Muscle layer of duodenum (tissue), 2 donors: ENCODE measurements around the gene TRIM15.
"Not testable (repeated sequence)": the region's sequence is repeated elsewhere in the genome, so short reads cannot be mapped to it uniquely, and the experiment has no call there.

Source experiments
- H3K27ac ChIP-seq: one replicate; pipeline ENCODE4 v1.7.0; 2013; ENCODE audit warnings: mild to moderate bottlenecking, low read length
- H3K27me3 ChIP-seq: one replicate; pipeline ENCODE4 v1.7.0; 2013; ENCODE audit warnings: low read depth, mild to moderate bottlenecking, control low read depth, low read length
- H3K36me3 ChIP-seq, 2 donors: one replicate each; pipeline ENCODE4 v1.7.0; 2013; ENCODE audit warnings: low read length in 2 of 2, control low read depth in 1 of 2, mild to moderate bottlenecking in 1 of 2; ENCODE audit not compliant: insufficient read depth in 2 of 2, control insufficient read depth in 1 of 2
- H3K4me1 ChIP-seq, 2 donors: one replicate each; pipeline ENCODE4 v1.7.0; 2013; ENCODE audit warnings: low read length in 2 of 2, mild to moderate bottlenecking in 2 of 2, control low read depth in 1 of 2, moderate library complexity in 1 of 2; ENCODE audit not compliant: insufficient read depth in 2 of 2, control insufficient read depth in 1 of 2
- H3K4me3 ChIP-seq, 2 donors: one replicate each; pipeline ENCODE4 v1.7.0; 2013; ENCODE audit warnings: low read length in 2 of 2, low read depth in 1 of 2, mild to moderate bottlenecking in 1 of 2
- H3K9me3 ChIP-seq, 2 donors: one replicate each; pipeline ENCODE4 v1.7.0; 2013; ENCODE audit warnings: low read length in 2 of 2, control low read depth in 1 of 2, mild to moderate bottlenecking in 1 of 2; ENCODE audit not compliant: control insufficient read depth in 1 of 2
- donor health status: healthy.

Gene TRIM15

GRCh38 chr6:30130887-30131862, 32.2 kb upstream of the TRIM15 start:
- Histone ChIP-seq H3K27me3 (peaks cover 46% of the 10 kb centered on the region), H3K27ac (no peak overlapping the region), H3K4me1 (peaks cover 4 to 10% of the 10 kb centered on the region in 2 donors), H3K36me3 (no peaks in the 10 kb centered on the region), H3K4me3 (no peak overlapping the region), H3K9me3 (no peaks in the 10 kb centered on the region)

DNA sequence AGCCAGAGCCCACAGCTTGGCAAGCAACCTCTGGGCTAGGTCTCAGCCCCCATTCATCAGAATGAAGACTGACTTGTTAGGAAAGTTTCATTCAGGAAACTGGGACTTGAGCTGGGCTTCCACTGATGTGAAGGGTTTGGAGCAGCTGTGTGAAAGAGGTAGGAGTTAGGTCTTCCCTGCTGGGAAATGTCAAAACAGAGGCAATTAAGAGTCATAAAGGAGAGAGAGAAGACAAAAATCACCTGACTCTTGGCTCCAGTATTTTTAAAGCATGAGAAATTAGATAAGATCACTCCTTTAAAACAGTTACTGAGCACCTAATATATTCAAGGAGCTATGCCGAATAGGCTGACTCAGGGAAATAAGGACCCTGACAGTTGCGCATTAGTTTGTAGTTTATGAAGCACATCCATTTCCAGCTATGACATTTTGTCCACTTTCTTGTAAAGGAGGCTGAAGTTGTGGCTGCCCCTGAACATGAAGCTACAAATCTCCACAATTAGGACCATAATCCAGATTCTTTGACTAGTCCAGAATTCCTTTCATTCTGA, 31.3 kb upstream of the TRIM15 start:
- Histone ChIP-seq H3K27ac (no peak overlapping the region), H3K27me3 (peaks cover 40% of the 10 kb centered on the region)

GRCh38 chr6:30135147-30135546, 28.2 kb upstream of the TRIM15 start:
- Histone ChIP-seq H3K27me3 (peaks cover 13% of the 10 kb centered on the region), H3K36me3 (no peaks in the 10 kb centered on the region), H3K9me3 (no peaks in the 10 kb centered on the region), H3K27ac (no peak overlapping the region), H3K4me1 (peaks cover 0 to 4% of the 10 kb centered on the region in 2 donors), H3K4me3 (no peak overlapping the region)

More for the DNA sequence above, 31.3 kb upstream of the TRIM15 start:
- Histone ChIP-seq H3K4me1 (peaks cover 4 to 9% of the 10 kb centered on the region in 2 donors), H3K4me3 (no peak overlapping the region), H3K9me3 (no peaks in the 10 kb centered on the region), H3K36me3 (no peaks in the 10 kb centered on the region)

GRCh38 chr6:30135757-30136156, 27.6 kb upstream of the TRIM15 start, which contains the start of gene TRIM40:
TSS of gene TRIM40 (plus strand) at chr6:30136140. CDS start at chr6:30137037, 897 bp downstream.
- Histone ChIP-seq H3K4me3 (no peak within 1 kb of the TSS), H3K4me1 (no peaks in the 10 kb centered on the region), H3K27ac (peak within 1 kb of the TSS; percentile 48), H3K9me3 (no peaks in the 10 kb centered on the region), H3K36me3 (no peaks in the 10 kb centered on the region), H3K27me3 (peaks cover 12% of the 10 kb centered on the region)

- Histone ChIP-seq H3K36me3 (no peaks in the 10 kb centered on the region), H3K9me3 (no peaks in the 10 kb centered on the region), H3K4me1 (no peaks in the 10 kb centered on the region), H3K27me3 (peaks cover 11% of the 10 kb centered on the region), H3K4me3 (no peak overlapping the region), H3K27ac (peak overlapping the region; percentile 48)
Measured at GRCh38 chr6:30136570-30137286, 26.6 kb upstream of the TRIM15 start.

DNA sequence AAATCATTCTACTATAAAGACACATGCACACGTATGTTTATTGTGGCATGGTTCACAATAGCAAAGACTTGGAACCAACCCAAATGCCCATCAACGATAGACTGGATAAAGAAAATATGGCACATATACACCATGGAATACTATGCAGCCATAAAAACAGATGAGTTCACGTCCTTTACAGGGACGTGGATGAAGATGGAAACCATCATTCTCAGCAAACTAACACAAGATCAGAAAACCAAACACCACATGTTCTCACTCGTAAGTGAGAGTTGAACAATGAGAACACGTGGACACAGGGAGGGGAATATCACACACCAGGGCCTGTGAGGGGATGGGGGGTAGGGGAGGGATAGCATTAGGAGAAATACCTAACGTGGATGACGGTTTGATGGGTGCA, 23.1 kb upstream of the TRIM15 start:
- H3K27me3 ChIP-seq, H3K4me1 ChIP-seq, H3K36me3 ChIP-seq, H3K9me3 ChIP-seq, H3K27ac ChIP-seq, H3K4me3 ChIP-seq: not testable (repeated sequence)

- no peak overlapping the region for H3K4me3 ChIP-seq
- H3K9me3 ChIP-seq: no peaks in the 10 kb centered on the region
- no peaks in the 10 kb centered on the region for H3K27me3 ChIP-seq
- H3K4me1 ChIP-seq: no peaks in the 10 kb centered on the region
- no peak overlapping the region for H3K27ac ChIP-seq
- no peaks in the 10 kb centered on the region for H3K36me3 ChIP-seq
Measured at GRCh38 chr6:30142665-30143064, 20.7 kb upstream of the TRIM15 start.

DNA sequence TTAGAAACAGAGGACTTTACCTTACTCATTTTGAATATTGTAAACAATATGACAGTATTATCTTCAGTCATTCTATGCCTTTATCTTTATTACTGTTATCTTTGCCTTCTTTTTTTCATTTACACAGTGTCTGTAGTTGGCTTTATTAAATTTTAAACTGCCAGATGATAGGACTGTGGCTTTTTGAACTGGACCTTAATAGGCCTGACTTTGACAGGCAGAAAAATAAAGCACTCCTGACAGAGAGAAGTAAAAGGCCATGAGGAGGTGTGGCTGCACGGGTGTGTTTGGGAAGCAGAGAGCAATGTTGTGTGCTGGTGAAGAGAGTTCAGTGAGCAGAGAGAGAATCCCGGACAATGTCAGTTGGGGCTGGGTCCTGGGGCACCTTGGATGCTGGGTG, 19.6 kb upstream of the TRIM15 start:
- H3K4me1 ChIP-seq: no peaks in the 10 kb centered on the region
- H3K9me3 ChIP-seq: no peaks in the 10 kb centered on the region
- no peaks in the 10 kb centered on the region for H3K27me3 ChIP-seq
- no peak overlapping the region for H3K27ac ChIP-seq
- no peaks in the 10 kb centered on the region for H3K36me3 ChIP-seq
- no peak overlapping the region for H3K4me3 ChIP-seq

- Histone ChIP-seq H3K4me1 (no peaks in the 10 kb centered on the region), H3K36me3 (no peaks in the 10 kb centered on the region), H3K27ac (no peak overlapping the region), H3K9me3 (no peaks in the 10 kb centered on the region), H3K27me3 (no peaks in the 10 kb centered on the region), H3K4me3 (no peak overlapping the region)
Measured at GRCh38 chr6:30144811-30145210, 18.5 kb upstream of the TRIM15 start.

DNA sequence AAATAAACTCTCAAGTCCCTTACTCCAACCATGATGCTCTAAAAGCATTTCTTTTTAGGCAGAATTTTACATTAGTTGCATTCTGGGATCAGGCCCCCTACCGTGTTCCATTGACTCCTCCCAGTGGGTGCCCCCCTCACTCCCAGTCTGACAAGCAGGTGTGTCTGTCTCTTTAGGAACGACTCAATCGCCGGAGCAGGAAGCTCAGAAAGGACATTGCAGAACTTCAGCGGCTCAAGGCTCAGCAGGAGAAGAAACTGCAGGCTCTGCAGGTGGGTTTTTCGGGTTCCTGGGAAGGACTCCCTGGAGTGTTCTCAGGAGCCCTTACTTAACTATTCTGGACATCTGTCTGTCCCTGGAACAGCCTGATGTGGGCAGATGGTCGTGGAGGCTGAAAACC, 17.5 kb upstream of the TRIM15 start:
- no peaks in the 10 kb centered on the region for H3K27me3 ChIP-seq
- H3K4me3 ChIP-seq: no peak overlapping the region
- no peaks in the 10 kb centered on the region for H3K9me3 ChIP-seq
- H3K4me1 ChIP-seq: no peaks in the 10 kb centered on the region
- no peaks in the 10 kb centered on the region for H3K36me3 ChIP-seq
- no peak overlapping the region for H3K27ac ChIP-seq

DNA sequence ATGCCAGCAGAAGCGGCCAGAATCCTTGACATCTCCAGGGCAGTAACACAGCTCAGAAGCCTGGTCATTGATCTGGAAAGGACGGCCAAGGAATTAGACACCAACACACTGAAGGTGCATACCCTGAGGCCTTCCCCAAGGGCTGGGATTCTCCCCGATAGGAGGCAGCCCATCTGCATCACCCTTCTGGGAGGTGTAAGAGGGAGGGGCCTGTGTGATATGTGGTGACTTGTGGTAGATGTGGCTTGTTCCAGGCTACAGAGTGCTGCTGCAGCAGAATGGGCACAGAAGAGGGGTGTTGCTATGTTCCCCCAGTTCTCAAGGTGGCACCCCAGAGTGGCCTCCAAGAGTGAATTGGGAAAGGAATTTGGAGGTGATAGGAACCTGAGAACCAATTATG, 16.2 kb upstream of the TRIM15 start:
- no peaks in the 10 kb centered on the region for H3K27me3 ChIP-seq
- no peaks in the 10 kb centered on the region for H3K9me3 ChIP-seq
- H3K4me3 ChIP-seq: no peak overlapping the region
- no peak overlapping the region for H3K27ac ChIP-seq
- H3K36me3 ChIP-seq: no peaks in the 10 kb centered on the region
- no peaks in the 10 kb centered on the region for H3K4me1 ChIP-seq
